ENCODE data around the gene ATP13A3. TPM values are rescaled to one million over a fixed set of nuclear protein-coding genes. Genes with fewer than 3 reads are reported as not detected.

The ATP13A3 gene
- total and polyA plus RNA-seq, 2 of the 4 experiments (the other 2 are of a cell fraction), result 48.1 to 154 TPM

GRCh38 chr3:194382196-194382891 is 104.5 kb downstream of the ATP13A3 start:
- no peak overlapping the region for H3K18ac ChIP-seq (ENCODE audit: low read depth, low read length)
- H3K14ac ChIP-seq (replicated peaks; ENCODE audit: low read depth, low read length), result no peak overlapping the region
- H4K5ac ChIP-seq (ENCODE audit: low read depth, low read length), result no peak overlapping the region
- no TSS peak for BruUV-seq (replicated peaks)
- H2AFZ ChIP-seq (replicated peaks; ENCODE audit: low read length, poor library complexity), result no peak overlapping the region
- no peak for DNase-seq
- no peak overlapping the region for H3K4ac ChIP-seq (ENCODE audit: low read depth, low read length)
- ChIA-PET POLR2A (ENCODE audit: unreplicated experiment) (no interaction called here), CTCF (no interaction called here)
- no peak overlapping the region for H3K4me3 ChIP-seq (ENCODE audit: insufficient read depth, low read depth, low read length)
- H2BK20ac ChIP-seq (ENCODE audit: low read depth, low read length), result no peak overlapping the region
- no peaks in the 10 kb centered on the region for H3K4me1 ChIP-seq (ENCODE audit: control insufficient read depth, insufficient read depth, low read length)
- H2BK15ac ChIP-seq (ENCODE audit: low read depth, low read length), result no peak overlapping the region
- intact Hi-C loops (cut with micrococcal nuclease) (no loop called here), dilution Hi-C loops (cut with HindIII; ENCODE audit: low sequenced_read_pairs, unreplicated experiment) (no loop called here), in situ Hi-C loops (cut with MboI; ENCODE audit: low sequenced_read_pairs) (no loop called here)
- no peak overlapping the region for H3K4me2 ChIP-seq (ENCODE audit: low read depth, low read length)
- H3K9me3 ChIP-seq (ENCODE audit: control insufficient read depth, insufficient read depth, low read length), result no peaks in the 10 kb centered on the region
- no peak overlapping the region for H4K91ac ChIP-seq (ENCODE audit: insufficient read depth, low read depth, low read length)
- no peak for TF ChIP-seq ELK1 (IDR thresholded peaks at IDR 0.05; ENCODE audit: borderline replicate concordance, low read depth, low read length)
- TF ChIP-seq SMC3 (IDR thresholded peaks at IDR 0.05; ENCODE audit: low read depth, low read length), result no peak
- no peak for TF ChIP-seq CTCF (conservative IDR thresholded peaks at IDR 0.05; ENCODE audit: low read depth, low read length)
- no peak for TF ChIP-seq MAZ (IDR thresholded peaks at IDR 0.05; ENCODE audit: borderline replicate concordance, low read depth, low read length)
- TF ChIP-seq CEBPB (IDR thresholded peaks at IDR 0.05; ENCODE audit: low read depth, low read length), result no peak
- no peak for TF ChIP-seq CHD1 (IDR thresholded peaks at IDR 0.05; ENCODE audit: low read depth, low read length)
- no peak for TF ChIP-seq USF2 (IDR thresholded peaks at IDR 0.05; ENCODE audit: low read depth, low read length)
- TF ChIP-seq NFE2L2 (IDR thresholded peaks at IDR 0.05; ENCODE audit: low read depth, low read length), result no peak
- no peak for TF ChIP-seq BHLHE40 (IDR thresholded peaks at IDR 0.05; ENCODE audit: low read depth, low read length)
- TF ChIP-seq RCOR1 (IDR thresholded peaks at IDR 0.05; ENCODE audit: insufficient replicate concordance, low read length), result no peak
- no peak for TF ChIP-seq MAFK (IDR thresholded peaks at IDR 0.05; ENCODE audit: low read depth, low read length)
- TF ChIP-seq RFX5 (IDR thresholded peaks at IDR 0.05; ENCODE audit: low read depth, low read length), result no peak
- TF ChIP-seq FOS (IDR thresholded peaks at IDR 0.05; ENCODE audit: low read depth, low read length), result no peak
- TF ChIP-seq POLR2A (IDR thresholded peaks at IDR 0.05; ENCODE audit: low read depth, low read length), result no peak
- TF ChIP-seq MXI1 (IDR thresholded peaks at IDR 0.05; ENCODE audit: borderline replicate concordance, low read depth, low read length), result no peak
- TF ChIP-seq RAD21 (IDR thresholded peaks at IDR 0.05; ENCODE audit: low read length), result no peak
- H3K9ac ChIP-seq (ENCODE audit: low read depth, low read length), result no peak overlapping the region
- H3K56ac ChIP-seq (ENCODE audit: extremely low read depth, insufficient read depth, low read length), result no peak overlapping the region
- no peak overlapping the region for H3K23ac ChIP-seq (ENCODE audit: low read depth, low read length)
- 89% methylated on average over 17 of the region's 20 CpGs; no CpG with 5 or more reads in 1 of the 2 experiments for WGBS, 2 experiments (ENCODE audit: extremely low coverage in 2 of 2, insufficient read length in 1 of 2)
- no peaks in the 10 kb centered on the region for H4K20me1 ChIP-seq (ENCODE audit: insufficient read depth, low read length)
- H2AK5ac ChIP-seq (ENCODE audit: low read depth, low read length), result no peak overlapping the region
- no peaks in the 10 kb centered on the region for H3K36me3 ChIP-seq (ENCODE audit: control insufficient read depth, insufficient read depth, low read length)
- H3K9me1 ChIP-seq (ENCODE audit: insufficient read depth, low read length), result no peaks in the 10 kb centered on the region
- H2AK9ac ChIP-seq (replicated peaks; ENCODE audit: low read depth, low read length, poor library complexity), result no peak overlapping the region
- H2BK120ac ChIP-seq (ENCODE audit: low read depth, low read length), result no peak overlapping the region
- H3K27me3 ChIP-seq (ENCODE audit: control insufficient read depth, insufficient read depth, low read length), result peaks cover 41% of the 10 kb centered on the region
- H3K79me1 ChIP-seq (ENCODE audit: low read depth in 1 of 2, low read length in 2 of 2), result no peaks in the 10 kb centered on the region
- H3K27ac ChIP-seq (ENCODE audit: insufficient read depth, low read length), result no peak overlapping the region
- no peak overlapping the region for H4K8ac ChIP-seq (ENCODE audit: low read depth in 2 of 2, low read length in 2 of 2)
- no peak for ATAC-seq (ENCODE audit: low read depth)
- H2BK5ac ChIP-seq (ENCODE audit: low read depth, low read length, poor library complexity, severe bottlenecking), result no peak overlapping the region

Data from IMR-90 (cell line).